GM15510 (cell line): ENCODE results near the gene FARSA.

Experiments used
- POLR2A ChIP-seq: IDR thresholded peaks from 3 replicates; pipeline ENCODE4 v1.6.1; 2011; ENCODE audit warnings: borderline replicate concordance; ENCODE audit not compliant: insufficient read length; ENCODE audit errors: extremely low read depth

The FARSA gene

DNA sequence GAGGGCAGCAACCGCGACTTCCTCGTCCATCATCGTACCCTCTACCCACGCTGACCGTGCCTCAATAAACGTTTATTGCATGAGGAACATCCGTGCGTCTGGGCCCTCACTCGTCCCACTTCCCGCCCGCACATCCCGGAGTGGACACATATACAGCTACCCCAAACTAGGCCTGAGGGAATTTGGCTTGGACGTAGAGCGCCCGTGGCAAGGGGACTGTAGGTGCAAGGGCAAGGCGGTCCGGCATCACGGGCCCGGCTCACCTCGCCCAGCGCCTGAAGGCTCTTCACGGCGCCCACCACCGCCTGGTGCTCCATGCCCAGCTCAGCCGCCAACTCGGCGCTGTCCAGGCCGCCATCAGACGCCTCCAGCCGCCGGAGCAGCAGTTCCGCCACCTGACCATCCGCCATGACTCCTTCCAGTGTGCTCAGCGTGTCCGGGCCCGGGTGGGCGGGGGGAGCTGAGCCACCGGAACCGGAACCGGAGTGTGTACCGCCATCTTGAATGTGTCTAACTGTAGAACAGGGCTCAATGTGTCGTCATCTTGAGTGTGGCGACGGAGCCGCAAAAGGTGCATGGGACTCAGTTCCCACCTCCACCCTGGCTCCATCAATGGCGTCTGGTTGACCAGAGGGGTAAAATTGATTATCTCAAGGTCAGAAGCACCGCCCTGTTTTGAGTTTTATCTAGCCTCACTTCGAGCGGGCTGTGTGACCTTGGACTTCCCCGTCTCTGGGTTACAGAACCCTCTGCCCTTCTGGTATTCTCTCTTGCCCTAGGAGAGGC is at the start of gene FARSA:
Gene FARSA (minus strand): TSS at position 425 of the 786 bp plus-strand sequence. CDS start 15 bp downstream, at position 410.
- TF ChIP-seq POLR2A = peak; percentile 96

DNA sequence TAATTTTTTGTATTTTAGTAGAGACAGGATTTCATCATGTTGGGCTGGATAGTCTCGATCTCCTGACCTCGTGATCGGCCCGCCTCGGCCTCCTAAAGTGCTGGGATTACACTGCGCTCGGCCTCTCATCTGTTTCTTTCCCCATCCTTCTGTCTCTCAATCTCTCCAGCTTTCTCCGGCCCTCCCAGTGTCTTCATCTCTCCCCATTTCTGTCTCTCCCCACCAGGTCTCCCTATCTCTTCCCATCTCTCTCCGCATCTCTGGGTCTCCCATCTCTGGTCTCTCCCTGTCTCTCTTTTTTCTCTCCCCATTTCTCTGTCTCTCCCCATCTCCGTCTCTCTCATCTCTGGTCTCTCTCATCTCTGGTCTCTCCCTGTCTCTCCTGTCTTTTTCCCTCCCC is 49.6 kb upstream of the FARSA start:
- no peak for TF ChIP-seq POLR2A

DNA sequence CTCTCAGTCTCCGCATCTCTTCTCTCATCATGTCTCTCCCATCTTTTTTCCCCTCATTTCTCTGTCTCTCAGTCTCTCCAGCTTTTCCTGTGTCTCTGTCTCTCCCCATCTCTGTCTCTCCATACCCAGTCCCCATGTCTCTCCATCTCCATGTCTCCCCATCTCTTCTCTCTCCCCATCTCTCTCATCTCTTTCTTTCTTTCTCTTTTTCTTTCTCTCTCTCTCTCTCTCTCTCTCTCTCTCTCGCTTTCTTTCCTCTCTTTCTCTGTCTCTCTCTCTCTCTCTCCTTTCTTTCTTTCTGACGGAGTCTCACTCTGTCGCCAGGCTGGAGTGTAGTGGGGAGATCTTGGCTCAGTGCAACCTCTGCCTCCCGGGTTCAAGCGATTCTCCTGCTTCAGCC is 49.1 kb upstream of the FARSA start:
- TF ChIP-seq POLR2A = no peak

DNA sequence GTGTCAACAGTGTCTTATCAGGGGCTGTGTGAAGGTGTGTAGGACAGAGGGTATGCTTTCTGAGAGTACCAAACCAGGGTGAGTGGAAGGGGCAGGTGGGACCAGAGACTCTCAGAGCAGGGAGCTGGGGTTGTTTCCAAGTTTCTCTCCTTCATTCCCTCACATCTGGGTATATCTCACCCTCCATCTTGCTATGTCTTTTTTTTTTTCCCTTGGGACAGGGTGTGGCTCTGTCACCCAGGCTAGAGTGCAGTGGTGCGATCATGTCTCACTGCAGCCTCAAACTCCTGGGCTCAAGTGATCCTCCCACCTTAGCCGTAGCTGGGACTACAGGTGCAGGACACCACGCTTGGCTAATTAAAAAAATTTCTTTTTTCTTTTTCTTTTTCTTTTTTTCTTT is 46.5 kb upstream of the FARSA start:
- no peak for TF ChIP-seq POLR2A

DNA sequence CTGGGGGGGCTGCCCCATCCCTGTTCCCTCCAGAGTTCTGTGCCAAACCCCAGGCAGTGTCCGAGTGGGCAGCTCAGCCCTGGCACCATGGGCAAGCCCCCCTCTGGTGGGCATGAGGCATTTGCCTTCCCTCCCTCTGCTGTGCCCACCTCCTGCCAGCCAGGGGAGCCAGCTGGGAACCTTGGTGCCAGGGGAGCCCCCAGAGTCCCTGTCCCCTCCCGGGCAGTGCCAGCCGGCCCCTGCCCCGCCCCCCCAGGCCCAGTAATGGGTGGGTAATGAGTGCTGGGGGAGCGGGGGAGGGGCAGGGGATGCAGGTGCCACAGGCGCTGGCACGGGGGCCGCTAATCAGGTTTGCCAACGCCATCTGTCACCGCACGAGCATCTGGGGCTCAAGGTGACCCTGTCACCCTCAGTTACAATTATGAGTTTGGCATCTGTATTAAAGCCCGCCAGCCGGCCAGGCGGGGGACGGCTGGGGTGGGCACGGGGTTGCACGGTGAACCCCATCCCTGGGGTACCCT is 41.8 kb upstream of the FARSA start:
- no peak for TF ChIP-seq POLR2A

DNA sequence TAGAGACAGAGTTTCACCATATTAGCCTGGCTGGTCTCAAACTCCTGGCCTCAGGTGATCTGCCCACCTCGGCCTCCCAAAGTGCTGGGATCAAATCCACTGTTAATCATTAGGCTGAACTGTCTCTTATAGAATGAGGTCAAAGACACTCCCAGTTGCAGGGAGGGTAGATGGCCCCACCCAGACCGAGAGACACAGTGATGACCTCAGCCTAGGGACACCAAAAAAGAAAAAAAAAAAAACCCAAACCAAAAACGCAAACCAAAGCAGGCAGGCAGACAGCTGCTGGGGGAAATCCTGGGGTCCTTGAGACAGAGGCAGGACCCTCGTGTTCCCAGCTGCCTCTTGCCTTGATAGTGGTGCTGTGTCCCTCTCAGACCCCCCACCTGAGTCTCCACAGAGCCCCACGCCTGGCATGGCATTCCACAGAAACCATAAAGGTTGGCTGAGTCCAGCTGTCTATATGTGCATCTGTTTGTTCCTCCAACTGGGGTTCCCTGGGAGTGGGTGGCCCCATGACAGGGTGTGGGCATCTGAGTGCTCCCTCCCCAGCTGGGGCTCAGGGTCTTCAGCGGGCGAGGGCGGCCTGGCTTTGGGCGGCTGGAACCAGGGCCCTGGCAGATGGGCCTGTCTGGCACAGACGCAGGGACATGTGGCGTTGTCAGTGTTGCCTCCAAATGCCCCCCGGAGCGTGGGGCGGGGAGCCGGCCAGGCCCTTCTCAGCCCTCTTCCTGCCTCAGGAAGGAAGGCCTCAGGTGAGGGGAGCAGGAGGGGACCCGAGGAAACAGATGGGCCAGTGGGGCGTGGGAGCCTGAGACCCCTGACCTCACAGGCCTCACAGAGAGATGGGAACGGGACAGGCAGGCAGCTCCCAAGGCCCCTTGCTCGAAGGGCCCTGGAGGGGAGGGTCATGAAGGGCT is 41.0 kb upstream of the FARSA start:
- no peak for TF ChIP-seq POLR2A

DNA sequence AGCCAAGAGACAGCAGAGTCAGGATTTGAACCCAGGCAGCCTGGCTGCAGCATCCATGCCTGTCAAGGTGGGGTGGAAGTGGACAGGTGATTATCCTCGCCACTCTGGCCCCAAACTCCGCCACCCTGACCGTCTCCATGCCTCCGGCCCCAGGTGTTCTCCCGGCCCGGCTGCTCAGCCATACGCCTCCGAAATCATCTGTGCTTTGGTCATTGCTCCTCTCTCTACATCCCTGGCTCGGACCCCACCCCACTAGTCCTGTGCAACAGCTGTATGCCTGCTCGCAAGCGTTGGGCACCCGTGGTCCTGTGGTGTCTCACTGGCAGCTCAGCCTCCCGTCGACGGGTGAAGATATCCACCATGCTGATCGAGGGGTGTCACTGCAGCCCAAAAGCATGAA is 39.7 kb upstream of the FARSA start:
- TF ChIP-seq POLR2A = no peak

DNA sequence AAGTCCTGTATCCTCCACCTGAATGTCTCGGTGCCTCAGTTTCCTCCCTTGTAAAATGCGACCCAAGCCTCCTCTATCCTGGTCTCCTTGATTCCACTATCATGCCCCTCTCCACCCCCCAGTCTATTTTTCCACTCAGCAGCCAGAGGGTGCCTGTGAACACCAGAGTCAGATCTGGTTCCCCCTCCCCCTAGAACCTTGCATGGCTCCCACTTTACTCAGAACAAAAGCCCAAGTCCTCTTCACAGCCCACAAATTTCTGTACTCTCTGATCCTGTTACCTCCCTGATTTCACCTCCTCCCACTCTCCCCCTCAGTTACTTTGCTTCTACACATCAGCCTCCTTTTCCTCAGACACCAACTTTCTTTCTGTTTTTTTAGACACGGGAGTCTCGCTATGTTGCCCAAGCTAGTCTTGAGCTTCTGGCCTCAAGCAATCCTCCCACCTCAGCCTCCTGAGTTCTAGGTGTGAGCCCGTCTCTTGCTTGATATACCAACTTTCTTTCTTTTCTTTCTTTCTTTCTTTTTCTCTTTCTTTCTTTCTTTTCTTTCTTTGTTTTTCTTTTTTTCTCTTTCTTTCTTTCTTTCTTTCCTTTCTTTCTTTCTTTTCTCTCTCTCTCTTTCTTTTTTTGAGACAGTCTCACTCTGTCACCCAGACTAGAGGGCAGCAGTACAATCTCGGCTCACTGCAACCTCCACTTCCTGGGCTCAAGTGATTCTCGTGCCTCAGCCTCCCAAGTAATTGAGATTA is 36.7 kb upstream of the FARSA start:
- TF ChIP-seq POLR2A = no peak

DNA sequence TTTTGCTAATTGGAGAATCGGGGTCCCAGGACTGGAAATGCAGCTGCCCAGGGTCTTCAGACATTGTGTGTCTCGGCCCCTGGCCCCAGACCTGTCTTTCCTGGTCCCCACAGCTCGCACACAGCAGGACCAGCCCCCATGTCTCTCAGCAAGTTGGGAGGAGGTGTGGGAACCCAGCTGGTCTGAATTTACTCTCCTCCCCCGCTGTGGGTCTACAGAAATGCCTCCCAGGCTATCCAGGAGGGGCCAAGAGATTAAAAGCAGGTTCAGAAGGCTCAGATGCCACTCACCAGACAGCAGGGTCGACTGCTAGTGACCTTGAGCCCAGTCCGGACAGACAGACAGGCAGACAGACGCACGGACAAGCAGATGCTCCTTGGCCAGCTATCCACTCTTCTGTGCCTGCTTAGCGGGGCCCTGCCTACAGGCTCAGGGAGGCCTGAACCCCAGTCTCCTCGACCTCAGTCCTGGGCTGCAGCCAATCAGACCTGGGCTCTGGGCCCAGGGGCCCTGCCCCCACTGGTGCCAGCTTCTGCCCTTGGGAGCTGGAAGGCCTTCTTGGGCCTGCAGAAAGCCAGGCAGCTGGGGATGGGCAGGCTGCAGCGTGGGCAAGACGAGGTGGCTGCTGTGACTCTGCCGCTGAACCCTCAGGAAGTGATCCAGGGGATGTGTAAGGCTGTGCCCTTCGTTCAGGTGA is 35.9 kb upstream of the FARSA start, which contains the start of gene DAND5:
Gene DAND5 (plus strand): TSS at position 285 of the 697 bp plus-strand sequence. CDS start 85 bp downstream, at position 370.
- TF ChIP-seq POLR2A = no peak

DNA sequence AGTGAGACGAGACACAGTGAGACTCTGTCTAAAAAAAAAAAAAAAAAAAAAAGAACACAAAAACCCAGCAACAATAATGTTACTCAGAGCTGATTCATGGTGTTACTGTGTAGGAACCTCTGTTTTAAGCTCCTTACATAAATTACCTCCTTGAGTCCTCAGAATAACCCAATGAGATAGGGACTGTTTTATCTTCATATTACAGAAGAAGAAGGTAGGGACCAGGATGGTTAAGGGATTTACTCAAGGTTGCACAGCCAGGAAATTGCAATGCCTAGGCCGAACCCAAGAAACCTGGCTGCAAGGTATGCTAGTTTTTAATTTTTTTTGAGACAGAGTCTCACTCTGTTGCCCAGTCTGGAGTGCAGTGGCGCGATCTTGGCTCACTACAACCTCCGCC is 34.4 kb upstream of the FARSA start:
- no peak for TF ChIP-seq POLR2A

DNA sequence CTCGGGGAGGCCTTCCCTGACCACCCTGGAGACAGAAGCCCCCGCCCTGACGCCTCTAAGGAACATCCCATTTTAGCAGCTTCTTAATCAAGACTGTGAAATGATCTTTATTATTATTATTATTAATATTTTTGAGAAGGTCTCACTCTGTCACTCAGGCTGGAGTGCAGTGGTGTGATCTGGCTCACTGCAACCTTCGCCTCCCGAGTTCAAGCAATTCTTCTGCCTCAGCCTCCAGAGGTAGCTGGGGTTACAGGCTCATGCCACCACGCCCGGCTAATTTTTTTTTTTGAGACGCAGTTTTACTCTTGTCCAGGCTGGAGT is 32.3 kb upstream of the FARSA start:
- TF ChIP-seq POLR2A = no peak

DNA sequence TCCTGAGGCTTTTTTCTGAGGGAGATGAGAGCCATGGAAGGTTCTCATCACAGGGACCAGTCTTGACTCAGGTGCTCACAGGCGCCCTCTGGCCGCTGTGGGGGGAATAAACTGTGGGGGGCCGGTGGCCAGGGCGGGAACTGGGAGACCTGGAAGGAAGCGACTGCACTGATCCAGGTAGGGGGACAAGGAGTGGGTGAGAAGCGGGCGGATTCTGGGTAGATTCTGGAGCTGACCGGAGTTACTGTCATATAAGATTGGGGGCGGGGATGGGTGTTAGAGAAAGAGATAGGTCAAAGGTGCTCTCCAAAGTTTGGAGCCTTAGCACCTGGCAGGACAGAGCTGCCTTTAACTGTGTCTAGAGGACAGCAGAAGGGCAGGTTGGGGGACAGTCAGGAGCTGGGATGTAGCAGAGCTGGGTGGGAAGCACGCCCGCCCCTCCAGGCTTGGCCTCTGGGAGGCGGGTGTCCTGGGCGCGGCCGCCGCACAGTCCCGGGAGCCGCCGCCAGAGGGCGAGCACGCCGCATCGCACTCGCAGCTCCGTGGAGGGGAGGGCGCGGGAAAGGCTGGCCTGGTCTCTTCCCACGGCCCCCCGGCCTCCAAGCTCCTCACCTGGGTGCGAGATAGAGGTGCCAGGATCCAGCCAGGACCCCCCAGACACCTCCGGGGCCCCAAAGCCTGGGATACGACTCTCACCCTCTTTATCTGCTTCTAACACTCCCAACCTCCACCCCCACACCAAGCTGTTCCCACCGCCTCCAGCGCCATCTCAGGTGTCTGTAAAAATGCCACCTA is 31.7 kb upstream of the FARSA start:
- peak; percentile 26 for TF ChIP-seq POLR2A

DNA sequence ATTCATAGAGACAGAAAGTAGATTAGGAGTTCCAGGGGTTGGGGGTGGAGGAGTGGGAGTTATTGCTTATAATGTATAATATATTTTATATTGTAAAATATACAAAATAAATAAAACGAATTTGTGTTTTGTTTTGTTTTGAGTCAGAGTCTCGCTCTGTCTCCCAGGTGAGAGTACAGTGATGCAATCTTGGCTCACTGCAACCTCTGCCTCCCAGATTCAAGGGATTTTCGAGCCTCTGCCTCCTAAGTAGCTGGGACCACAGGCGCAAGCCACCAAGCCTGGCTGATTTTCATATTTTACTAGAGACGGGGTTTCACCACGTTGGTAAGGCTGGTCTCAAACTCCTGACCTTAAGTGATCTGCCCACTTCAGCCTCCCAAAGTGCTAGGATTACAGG is 26.0 kb upstream of the FARSA start:
- TF ChIP-seq POLR2A = no peak
